Airway epithelial cell (primary cell): ENCODE measurements around the gene PLAC8. TPM values are rescaled to one million over a fixed set of nuclear protein-coding genes. Genes with fewer than 3 reads are reported as not detected.

ENCODE experiments used
- total RNA-seq: library from RNA; depleted of rRNA; stranded (reverse); fragments of >200 nt; gene quantifications from 2 replicates; pipeline ENCODE4 v1.2.3, GENCODE V29; 2015

PLAC8 gene
- total RNA-seq, result 4.7 and 9.8 TPM in 2 replicates

GRCh38 chr4:83114576-83114975, at the start of gene PLAC8:
PLAC8 (minus strand) TSS chr4:83114729; CDS start chr4:83107921, 6,808 bp downstream.

Other genes with a start within 250 kb of the PLAC8 start
- 71.9 and 108 TPM in 2 replicates for gene SEC31A, start 223.6 kb downstream of the PLAC8 start, total RNA-seq
- 0.84 and 2.6 TPM in 2 replicates for gene THAP9, start 214.0 kb downstream of the PLAC8 start, total RNA-seq
- gene LIN54, start 103.9 kb downstream of the PLAC8 start, total RNA-seq, result 6.4 and 9.0 TPM in 2 replicates
- gene COPS4, start 79.5 kb downstream of the PLAC8 start, total RNA-seq, result 39.8 and 51.8 TPM in 2 replicates
- 19.4 and 25.5 TPM in 2 replicates for gene COQ2, start 170.1 kb upstream of the PLAC8 start, total RNA-seq
- gene HPSE, start 220.1 kb upstream of the PLAC8 start, total RNA-seq, result 5.1 and 7.3 TPM in 2 replicates